ENCODE data around the gene STK11.

DNA sequence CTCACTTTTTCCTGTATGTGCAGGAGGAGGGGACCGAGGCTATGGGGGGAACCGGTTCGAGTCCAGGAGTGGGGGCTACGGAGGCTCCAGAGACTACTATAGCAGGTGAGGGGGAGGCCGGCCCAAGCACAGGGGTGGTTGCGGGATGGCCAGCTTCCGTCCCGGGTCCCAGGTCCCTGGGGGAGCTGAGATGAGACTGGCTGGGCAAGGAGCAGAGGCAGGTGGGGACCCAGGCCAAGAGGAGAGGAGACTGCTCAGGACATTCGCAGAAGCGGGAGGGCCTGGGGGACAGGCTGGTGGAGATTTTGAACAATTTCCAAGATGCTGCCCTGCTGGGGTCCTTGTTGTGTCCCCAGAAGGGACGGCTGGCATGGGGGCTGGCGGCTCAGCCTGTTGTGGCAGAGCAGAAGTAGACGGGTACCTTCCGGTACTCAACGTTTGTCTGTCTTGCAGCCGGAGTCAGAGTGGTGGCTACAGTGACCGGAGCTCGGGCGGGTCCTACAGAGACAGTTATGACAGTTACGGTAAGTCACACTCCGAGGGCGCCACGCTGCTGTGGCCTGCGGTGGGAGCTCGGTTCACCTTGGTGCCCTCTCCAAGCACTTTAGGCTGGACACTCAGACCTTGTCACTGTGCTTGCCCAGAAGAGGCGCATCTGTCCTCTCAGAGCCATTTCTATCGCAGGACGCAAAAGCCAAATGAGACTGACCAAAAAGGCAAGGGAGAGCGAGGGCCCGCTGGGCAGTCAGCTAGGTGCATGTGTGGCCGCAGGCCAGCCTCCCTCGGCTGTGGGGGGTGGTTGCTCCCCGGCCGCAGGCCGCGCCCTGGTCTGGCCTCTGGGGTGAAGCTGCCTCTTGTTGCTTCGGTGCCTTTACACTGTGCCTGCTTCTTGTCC is 66.2 kb downstream of the STK11 start:
- TF ChIP-seq, protein P1, sequence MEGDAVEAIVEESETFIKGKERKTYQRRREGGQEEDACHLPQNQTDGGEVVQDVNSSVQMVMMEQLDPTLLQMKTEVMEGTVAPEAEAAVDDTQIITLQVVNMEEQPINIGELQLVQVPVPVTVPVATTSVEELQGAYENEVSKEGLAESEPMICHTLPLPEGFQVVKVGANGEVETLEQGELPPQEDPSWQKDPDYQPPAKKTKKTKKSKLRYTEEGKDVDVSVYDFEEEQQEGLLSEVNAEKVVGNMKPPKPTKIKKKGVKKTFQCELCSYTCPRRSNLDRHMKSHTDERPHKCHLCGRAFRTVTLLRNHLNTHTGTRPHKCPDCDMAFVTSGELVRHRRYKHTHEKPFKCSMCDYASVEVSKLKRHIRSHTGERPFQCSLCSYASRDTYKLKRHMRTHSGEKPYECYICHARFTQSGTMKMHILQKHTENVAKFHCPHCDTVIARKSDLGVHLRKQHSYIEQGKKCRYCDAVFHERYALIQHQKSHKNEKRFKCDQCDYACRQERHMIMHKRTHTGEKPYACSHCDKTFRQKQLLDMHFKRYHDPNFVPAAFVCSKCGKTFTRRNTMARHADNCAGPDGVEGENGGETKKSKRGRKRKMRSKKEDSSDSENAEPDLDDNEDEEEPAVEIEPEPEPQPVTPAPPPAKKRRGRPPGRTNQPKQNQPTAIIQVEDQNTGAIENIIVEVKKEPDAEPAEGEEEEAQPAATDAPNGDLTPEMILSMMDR (IDR thresholded peaks at IDR 0.05), result no peak
- no peak for TF ChIP-seq POLR2A (IDR thresholded peaks at IDR 0.05)
